B cell (primary cell): ENCODE results near the gene SEPSECS. TPM values are rescaled to one million over a fixed set of nuclear protein-coding genes. Genes with fewer than 3 reads are reported as not detected.

ENCODE experiments used
- ATAC-seq: fragments of 200-7000 bp; cut with Tn5 transposase; one replicate; pipeline ENCODE4 v1.10.0; 2021; ENCODE audit warnings: low read depth, mild to moderate bottlenecking, moderate number of reproducible peaks, moderate library complexity
- CTCF ChIA-PET: fragments of 350-600 bp; sonication (Branson Sonifier 250); formaldehyde crosslinking; loops from one replicate; lab custom pipeline; 2021; ENCODE audit warnings: antibody characterized with exemption, inconsistent platforms; lab: Charles Lee
- POLR2A ChIA-PET: fragments of 350-600 bp; sonication (Branson Sonifier 250); formaldehyde crosslinking; loops from one replicate; lab custom pipeline; 2021; ENCODE audit warnings: antibody characterized with exemption; lab: Charles Lee
- DNase-seq: peaks from one replicate; pipeline ENCODE4 v3.0.0; 2013
- H2AFZ ChIP-seq: 2 replicates; pipeline ENCODE4 v1.6.1; 2012; ENCODE audit warnings: mild to moderate bottlenecking, low read depth, low read length; ENCODE audit not compliant: insufficient read depth, poor library complexity, severe bottlenecking
- H3K27ac ChIP-seq, 2 donors: 1 replicate in 1 of 2; 2 replicates in 1 of 2; pipeline ENCODE4 v1.5.1; 2012 to 2013; ENCODE audit warnings: low read length in 2 of 2, mild to moderate bottlenecking in 2 of 2, moderate library complexity in 1 of 2
- H3K27me3 ChIP-seq, 4 experiments: fragments of 200-600 bp in 1 of 4; sonication (generic) in 1 of 4; replicated peaks in 1 of 4; 1 replicate in 2 of 4; 2 replicates in 2 of 4; pipeline versions ENCODE4 v1.6.1 to v1.7.0; 2013 to 2016; ENCODE audit warnings: low read length in 3 of 4, mild to moderate bottlenecking in 2 of 4, mixed read lengths in 1 of 4, moderate library complexity in 1 of 4; ENCODE audit not compliant: insufficient read depth in 4 of 4, control insufficient read depth in 3 of 4; ENCODE audit errors: control extremely low read depth in 1 of 4
- H3K36me3 ChIP-seq, 2 experiments: replicated peaks in 1 of 2; 1 replicate in 1 of 2; 2 replicates in 1 of 2; pipeline versions ENCODE4 v1.6.1 to v1.7.1; 2013; ENCODE audit warnings: low read length in 1 of 2; ENCODE audit not compliant: insufficient read depth in 2 of 2, control insufficient read depth in 1 of 2; ENCODE audit errors: control extremely low read depth in 1 of 2, extremely low read depth in 1 of 2
- H3K4me1 ChIP-seq, 2 donors: fragments of 200-600 bp in 1 of 2; sonication (generic) in 1 of 2; 1 replicate in 1 of 2; 2 replicates in 1 of 2; pipeline versions ENCODE4 v1.5.1 to v1.6.1; 2013 to 2017; ENCODE audit warnings: low read length in 2 of 2; ENCODE audit not compliant: control insufficient read depth in 2 of 2, insufficient read depth in 2 of 2
- H3K4me2 ChIP-seq: replicated peaks from 2 replicates; pipeline ENCODE3; 2012; ENCODE audit warnings: mild to moderate bottlenecking, low read depth, low read length; ENCODE audit not compliant: poor library complexity, severe bottlenecking
- H3K4me3 ChIP-seq, 5 experiments: fragments of 200-600 bp in 1 of 5; sonication (generic) in 1 of 5; 1 replicate in 3 of 5; 2 replicates in 2 of 5; pipeline versions ENCODE4 v1.5.1 to v1.7.0; 2011 to 2016; ENCODE audit warnings: low read length in 4 of 5, mild to moderate bottlenecking in 4 of 5, low read depth in 2 of 5, control low read depth in 1 of 5, moderate library complexity in 1 of 5; ENCODE audit not compliant: insufficient read depth in 1 of 5; ENCODE audit errors: control extremely low read depth in 1 of 5, extremely low read depth in 1 of 5
- H3K79me2 ChIP-seq: fragments of 200-600 bp; sonication (generic); one replicate; pipeline ENCODE4 v1.6.0; 2016; ENCODE audit warnings: low read length; ENCODE audit not compliant: control insufficient read depth, insufficient read depth
- H3K9ac ChIP-seq: fragments of 200-600 bp; sonication (generic); 2 replicates; pipeline ENCODE4 v1.6.1; 2017; ENCODE audit warnings: mild to moderate bottlenecking, low read length, moderate library complexity
- H3K9me3 ChIP-seq, 3 donors: one replicate each; pipeline versions ENCODE4 v1.6.1 to v1.7.1; 2013; ENCODE audit warnings: low read length in 2 of 3; ENCODE audit not compliant: control insufficient read depth in 2 of 3, insufficient read depth in 1 of 3; ENCODE audit errors: control extremely low read depth in 1 of 3
- H4K20me1 ChIP-seq: 2 replicates; pipeline ENCODE4 v1.6.0; 2012; ENCODE audit warnings: mild to moderate bottlenecking, low read length; ENCODE audit not compliant: insufficient read depth, control insufficient read depth, poor library complexity, severe bottlenecking
- H3K27ac Mint-ChIP-seq: one replicate; pipeline ENCODE4 v1.8.0; 2021; ENCODE audit warnings: mixed read lengths
- H3K27me3 Mint-ChIP-seq: one replicate; pipeline ENCODE4 v1.8.0; 2021; ENCODE audit warnings: mixed read lengths
- H3K4me1 Mint-ChIP-seq: one replicate; pipeline ENCODE4 v1.8.0; 2021; ENCODE audit warnings: mixed read lengths
- H3K4me3 Mint-ChIP-seq: one replicate; pipeline ENCODE4 v1.8.0; 2021; ENCODE audit warnings: mixed read lengths
- H3K9me3 Mint-ChIP-seq: one replicate; pipeline ENCODE4 v1.8.0; 2022; ENCODE audit warnings: mixed read lengths; ENCODE audit not compliant: insufficient read depth
- CTCF ChIP-seq: fragments of 200-600 bp; IDR thresholded peaks from one replicate; pipeline ENCODE4 v1.8.0; 2022; ENCODE audit warnings: antibody characterized with exemption, mild to moderate bottlenecking
- EZH2 ChIP-seq: IDR thresholded peaks from 2 replicates; pipeline ENCODE4 v1.6.1; 2012; ENCODE audit warnings: borderline replicate concordance, low read depth, mild to moderate bottlenecking, moderate library complexity, low read length; ENCODE audit not compliant: insufficient read depth, poor library complexity, severe bottlenecking
- WGBS: methylation state at CpG from one replicate; pipeline ENCODE4 v1.1.5; 2013; ENCODE audit warnings: missing lambda C conversion rate; ENCODE audit not compliant: insufficient coverage; 5-methylcytosine and 5-hydroxymethylcytosine counted together
- intact Hi-C: fragments of 100-400 bp; cut with micrococcal nuclease; formaldehyde crosslinking; loops from one replicate; pipeline ENCODE4 v1.10.0; 2022
- polyA minus RNA-seq: library from RNA; depleted of rRNA, polyadenylated mRNA; stranded (reverse); fragments of >200 nt; gene quantifications from 2 replicates; pipeline ENCODE4 v1.2.3, GENCODE V29; 2012
- polyA plus RNA-seq: library from polyadenylated mRNA; depleted of rRNA; stranded (reverse); fragments of >200 nt; gene quantifications from 2 replicates; pipeline ENCODE4 v1.2.3, GENCODE V29; 2012
- total RNA-seq, 2 donors: library from RNA; stranded (reverse); fragments of 120-200 nt in 1 of 2; gene quantifications; 1 replicate in 1 of 2; 2 replicates in 1 of 2; pipeline versions ENCODE4 v1.2.3 to v1.2.4, GENCODE V29; 2013 to 2022

Gene SEPSECS
- 16.3 and 17.0 TPM in 2 replicates for total RNA-seq
- total RNA-seq (2013) = 13.6 TPM
- polyA plus RNA-seq = 6.2 and 7.0 TPM in 2 replicates
- 5.7 and 7.3 TPM in 2 replicates for polyA minus RNA-seq

GRCh38 chr4:25159837-25160713 is at the start of gene SEPSECS:
Gene SEPSECS, minus strand, starts transcription at chr4:25160449. Its CDS starts 80 bp downstream, at chr4:25160369.
- H3K4me3 ChIP-seq = peak within 1 kb of the TSS; percentile 88 to 99 (median 96)
- ChIA-PET CTCF (interaction anchor here (0.7 to 2.1 kb wide), 6 partner anchors 15 to 152 kb away, joined by 3 to 11 read pairs (median 6); partner anchors contain the start of genes PI4K2B and ZCCHC4), POLR2A (interaction anchor here (0.8 to 2.2 kb wide), 5 partner anchors 72 to 217 kb away, joined by 3 to 12 read pairs (median 4); partner anchors contain the start of genes ANAPC4, PI4K2B and ZCCHC4)
- intact Hi-C loops = loop anchor here (1.0 to 10.0 kb wide), 6 partner anchors 21 to 755 kb away; partner anchors contain the start of genes ANAPC4, DHX15, SMIM20 and ZCCHC4
- ATAC-seq = peak; percentile 79
- peaks cover 1 to 8% of the 10 kb centered on the region in 2 experiments for H3K36me3 ChIP-seq
- H3K4me1 Mint-ChIP-seq = peaks cover 40% of the 10 kb centered on the region
- no peaks in the 10 kb centered on the region for H3K27me3 Mint-ChIP-seq
- TF ChIP-seq EZH2 (no peak), CTCF (no peak)
- peaks cover 20 to 24% of the 10 kb centered on the region in 2 donors for H3K4me1 ChIP-seq
- H3K79me2 ChIP-seq = peaks cover 28% of the 10 kb centered on the region
- H2AFZ ChIP-seq = peak within 1 kb of the TSS; percentile 92
- H3K9ac ChIP-seq = peak within 1 kb of the TSS; percentile 99
- no peaks in the 10 kb centered on the region for H3K9me3 ChIP-seq
- H3K27ac Mint-ChIP-seq = peak within 1 kb of the TSS; percentile 97
- under 1% methylated on average over 60 of the region's 66 CpGs for WGBS
- no peaks in the 10 kb centered on the region for H4K20me1 ChIP-seq
- peak within 1 kb of the TSS; percentile 95 for H3K4me2 ChIP-seq
- DNase-seq = peak; percentile 97
- H3K27ac ChIP-seq = peak within 1 kb of the TSS; percentile 92 to 98
- H3K27me3 ChIP-seq = no peaks in the 10 kb centered on the region
- no peaks in the 10 kb centered on the region for H3K9me3 Mint-ChIP-seq
- H3K4me3 Mint-ChIP-seq = peak within 1 kb of the TSS; percentile 93
